HG03432 (cell line): Measurements from ENCODE around the gene KIF2A.
"Not testable (repeated sequence)": the region's sequence is repeated elsewhere in the genome, so short reads cannot be mapped to it uniquely, and the experiment has no call there.

Experiments
- ATAC-seq: cut with Tn5 transposase; IDR thresholded peaks from one replicate; pipeline ENCODE4 v1.9.1; 2021; ENCODE audit warnings: mild to moderate bottlenecking, moderate library complexity; ENCODE audit not compliant: unreplicated experiment

The KIF2A gene

DNA sequence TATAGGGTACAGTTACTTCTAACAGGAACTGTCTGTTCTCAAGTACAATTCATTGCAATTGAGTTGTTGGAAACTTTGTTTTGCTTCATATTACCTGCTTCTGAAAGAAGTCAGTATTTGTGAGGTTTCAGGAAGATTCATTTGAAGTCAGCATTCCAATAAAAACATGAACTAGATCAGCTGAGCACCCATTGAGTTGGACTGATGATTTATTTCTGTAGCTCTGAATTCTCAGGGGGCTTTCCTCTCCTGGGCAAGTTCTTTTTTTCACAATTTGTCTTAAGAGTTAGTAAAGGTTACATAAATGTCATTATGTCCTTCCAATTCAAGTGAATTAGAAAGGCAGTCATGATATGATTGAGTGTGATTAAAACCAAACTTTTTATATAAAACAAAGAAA lies 16.2 kb upstream of the KIF2A start:
- no peak for ATAC-seq

DNA sequence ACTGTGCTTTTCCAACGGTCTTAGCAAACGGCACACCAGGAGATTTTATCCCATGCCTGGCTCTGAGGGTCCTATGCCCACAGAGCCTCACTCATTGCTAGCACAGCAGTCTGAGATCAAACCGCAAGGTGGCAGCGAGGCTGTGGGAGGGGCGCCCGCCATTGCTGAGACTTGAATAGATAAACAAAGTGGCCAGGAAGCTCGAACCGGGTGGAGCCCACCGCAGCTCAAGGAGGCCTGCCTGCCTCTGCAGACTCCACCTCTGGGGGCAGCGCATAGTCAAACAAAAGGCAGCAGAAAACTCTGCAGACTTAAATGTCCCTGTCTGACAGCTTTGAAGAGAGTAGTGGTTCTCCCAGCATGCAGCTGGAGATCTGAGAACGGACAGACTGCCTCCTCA lies 14.2 kb upstream of the KIF2A start:
- ATAC-seq: not testable (repeated sequence)

DNA sequence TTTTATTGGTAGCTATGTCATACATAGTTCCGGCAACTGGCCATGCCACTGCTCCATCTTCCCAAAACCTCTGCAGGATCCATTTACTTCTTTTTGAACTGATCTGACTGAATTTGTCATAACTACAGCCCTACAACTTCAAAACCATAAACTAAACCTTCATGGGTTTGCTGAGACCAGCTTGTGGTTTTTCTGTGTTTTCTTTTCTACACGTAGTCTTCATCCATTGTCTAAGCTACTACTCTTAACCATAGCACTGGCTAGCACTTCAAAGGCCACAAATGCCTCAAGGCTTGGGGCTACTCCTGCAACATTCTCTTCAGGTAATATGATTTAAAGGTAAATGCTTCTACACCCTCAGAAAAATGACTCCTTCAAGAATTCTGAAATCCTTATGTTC lies 9.0 kb upstream of the KIF2A start:
- no peak for ATAC-seq

DNA sequence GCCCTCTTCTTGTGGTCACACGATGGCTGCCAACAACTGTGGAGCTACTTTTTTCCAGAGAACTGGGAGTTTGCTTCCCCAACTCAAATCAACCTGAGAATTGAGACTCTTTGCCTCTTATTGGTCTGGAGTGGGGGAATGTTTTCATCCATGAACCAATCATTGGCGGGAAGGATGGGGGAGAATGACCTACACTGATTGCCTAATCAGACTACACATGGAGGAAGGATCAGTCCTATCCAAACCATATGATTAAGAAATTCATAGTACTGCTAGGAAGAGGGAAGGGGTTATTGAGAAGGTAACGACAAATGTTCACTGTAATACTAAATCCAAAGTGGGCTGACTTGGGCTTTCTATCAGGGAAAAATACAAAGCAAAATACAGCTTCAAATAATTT lies 7.9 kb upstream of the KIF2A start:
- ATAC-seq: no peak

DNA sequence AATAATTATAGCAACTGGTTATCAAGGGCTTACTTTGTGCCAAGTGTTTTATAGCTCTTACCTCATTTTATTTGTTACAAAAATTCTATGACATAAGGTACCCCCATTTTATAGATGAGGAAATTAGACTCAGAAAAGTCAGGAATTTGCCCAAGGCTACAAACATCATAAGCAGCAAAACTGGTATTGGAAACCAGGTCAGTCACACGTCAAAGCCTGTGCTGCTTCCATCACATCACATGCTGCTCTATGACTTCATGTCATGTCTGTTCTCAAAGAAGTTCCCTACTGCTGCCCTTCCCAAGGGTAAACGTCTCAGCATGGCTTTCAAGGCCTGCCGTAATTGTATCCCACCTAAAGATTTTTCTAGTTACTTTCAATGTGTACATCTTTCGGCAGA lies 6.9 kb upstream of the KIF2A start:
- no peak for ATAC-seq

DNA sequence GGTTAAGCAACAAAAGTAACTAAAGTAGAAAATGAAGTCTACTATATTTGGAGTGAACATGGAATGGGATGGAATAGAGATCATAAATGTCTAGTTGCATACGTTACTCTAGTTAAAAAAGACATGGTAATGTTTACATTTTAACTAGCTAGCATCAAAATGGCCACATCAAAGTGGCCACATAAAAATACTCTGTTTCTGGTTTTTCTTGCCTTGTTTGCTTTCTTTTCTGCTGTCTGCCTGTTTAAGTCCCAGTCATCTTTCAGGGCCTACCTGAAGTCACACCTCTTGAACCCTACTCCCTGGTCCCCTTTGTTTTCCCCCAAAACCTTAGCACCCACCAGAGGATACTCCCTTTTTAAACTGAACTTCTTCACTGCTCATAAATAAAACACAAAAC lies 6.4 kb upstream of the KIF2A start:
- no peak for ATAC-seq

DNA sequence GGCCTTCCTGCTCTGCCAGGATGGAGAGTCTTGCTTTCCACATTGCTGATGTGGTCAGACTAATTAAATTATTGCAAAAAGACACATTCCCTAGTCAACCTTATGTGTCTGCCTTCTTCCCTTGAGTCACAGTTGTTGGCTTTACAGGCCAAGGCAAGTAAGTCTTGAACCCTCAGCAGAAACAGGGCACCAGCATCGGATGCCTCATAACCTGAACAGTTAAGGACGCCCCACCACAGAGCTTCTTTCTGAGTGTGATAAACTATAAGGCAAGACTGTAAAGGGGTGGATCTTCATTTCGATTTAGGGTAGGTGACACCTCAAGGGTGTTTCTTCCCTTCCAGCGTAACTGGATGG lies 670 bp upstream of the KIF2A start:
- ATAC-seq: no peak

DNA sequence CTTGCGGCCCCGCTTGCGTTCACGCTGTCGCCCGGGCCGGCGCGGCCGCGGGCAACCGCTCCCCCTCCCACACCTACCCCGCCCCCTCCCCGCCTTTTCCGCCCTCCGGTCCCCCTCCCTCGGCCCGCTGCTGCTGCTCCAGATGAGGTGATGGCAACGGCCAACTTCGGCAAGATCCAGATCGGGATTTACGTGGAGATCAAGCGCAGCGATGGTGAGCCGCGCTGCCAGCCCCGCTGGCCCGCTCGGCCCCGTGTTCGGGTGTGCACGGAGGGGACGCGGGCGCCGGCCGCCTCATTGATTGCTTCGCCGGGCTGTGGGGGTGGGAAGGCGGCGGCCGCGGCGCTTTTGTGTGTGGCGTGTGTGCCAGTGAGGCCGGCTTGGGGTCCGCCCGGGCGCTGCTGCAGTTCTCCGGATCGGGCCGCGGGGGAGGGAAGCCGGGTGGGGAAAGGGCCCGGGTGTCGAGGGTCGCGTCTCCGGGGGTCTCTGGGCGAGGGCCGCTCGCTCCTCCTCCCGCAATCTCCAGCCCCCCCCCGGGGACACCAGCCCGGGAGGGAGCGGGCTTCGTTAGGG lies 403 bp downstream of the KIF2A start:
- ATAC-seq: peak; percentile 49

DNA sequence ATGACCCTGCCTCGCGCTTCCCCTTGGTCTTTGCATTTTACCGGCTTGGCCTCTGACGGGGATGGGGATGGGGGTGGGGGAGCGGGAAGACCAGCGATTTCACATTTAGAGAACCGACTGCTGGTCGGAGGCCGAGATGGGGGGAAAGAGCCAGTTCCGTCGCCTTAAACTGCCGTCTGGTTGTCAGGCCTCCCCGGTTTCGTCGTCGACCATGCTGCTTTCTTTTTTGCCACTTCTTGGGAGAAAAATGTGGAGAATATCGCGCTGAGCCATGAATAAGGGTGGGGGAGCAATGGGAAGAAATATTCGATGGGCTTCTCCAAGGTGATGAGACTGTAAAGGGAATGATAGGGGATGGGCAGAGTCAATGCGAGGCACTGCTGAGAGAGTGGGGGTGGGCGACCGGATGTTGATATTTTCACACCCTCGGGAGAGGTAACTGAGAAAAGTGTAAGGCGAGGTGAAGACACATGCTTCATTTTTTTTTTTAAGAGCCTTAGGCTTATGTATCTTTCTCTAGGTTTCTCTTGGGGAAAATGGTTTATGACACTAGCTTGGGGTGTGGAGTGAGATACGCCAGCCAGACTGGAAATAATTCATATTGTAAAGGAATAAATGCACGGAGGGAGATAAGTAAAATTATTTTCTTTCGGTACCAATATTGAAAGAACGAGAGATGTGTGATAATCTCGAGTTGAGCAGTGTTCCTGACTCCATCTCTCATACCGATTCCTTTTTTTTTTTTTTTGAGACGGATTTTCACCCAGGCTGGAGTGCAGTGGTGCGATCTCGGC lies 1.1 kb downstream of the KIF2A start:
- peak; percentile 17 for ATAC-seq

DNA sequence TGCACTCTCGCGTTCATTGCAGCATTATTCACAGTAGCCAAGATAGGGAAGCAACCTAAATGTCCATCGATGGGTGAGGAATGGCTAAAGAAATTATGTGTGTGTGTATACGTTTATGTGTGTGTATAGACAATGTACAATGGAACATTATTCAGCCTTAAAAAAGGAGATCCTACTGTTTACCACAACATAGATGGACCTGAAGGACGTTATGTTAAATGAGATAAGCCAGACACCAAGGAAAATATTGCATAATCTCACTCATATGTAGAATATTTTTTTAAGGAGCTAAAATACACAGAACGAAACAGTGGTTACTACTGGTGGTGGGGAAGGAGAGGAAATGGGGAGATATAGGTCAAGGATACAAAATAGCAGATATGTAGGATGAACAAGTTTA lies 2.4 kb downstream of the KIF2A start:
- no peak for ATAC-seq

DNA sequence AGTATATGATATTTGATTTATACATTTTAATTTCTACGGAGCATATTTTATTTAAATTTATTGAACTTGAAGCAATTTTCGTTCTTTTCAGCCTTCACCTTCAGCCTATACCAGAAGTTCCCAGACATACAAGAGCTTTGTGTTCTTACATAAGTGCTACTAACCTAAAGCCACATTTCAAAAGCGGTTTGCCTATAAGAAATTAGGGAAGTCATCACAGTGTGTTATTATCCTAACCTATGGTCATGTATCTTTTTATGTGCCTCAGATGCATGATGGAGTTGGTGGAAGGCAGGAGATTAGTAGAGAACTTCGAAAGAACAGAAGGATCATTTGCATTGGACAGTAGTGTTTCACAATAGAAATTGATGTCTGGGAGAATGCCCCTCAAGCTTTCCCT lies 3.1 kb downstream of the KIF2A start:
- no peak for ATAC-seq

DNA sequence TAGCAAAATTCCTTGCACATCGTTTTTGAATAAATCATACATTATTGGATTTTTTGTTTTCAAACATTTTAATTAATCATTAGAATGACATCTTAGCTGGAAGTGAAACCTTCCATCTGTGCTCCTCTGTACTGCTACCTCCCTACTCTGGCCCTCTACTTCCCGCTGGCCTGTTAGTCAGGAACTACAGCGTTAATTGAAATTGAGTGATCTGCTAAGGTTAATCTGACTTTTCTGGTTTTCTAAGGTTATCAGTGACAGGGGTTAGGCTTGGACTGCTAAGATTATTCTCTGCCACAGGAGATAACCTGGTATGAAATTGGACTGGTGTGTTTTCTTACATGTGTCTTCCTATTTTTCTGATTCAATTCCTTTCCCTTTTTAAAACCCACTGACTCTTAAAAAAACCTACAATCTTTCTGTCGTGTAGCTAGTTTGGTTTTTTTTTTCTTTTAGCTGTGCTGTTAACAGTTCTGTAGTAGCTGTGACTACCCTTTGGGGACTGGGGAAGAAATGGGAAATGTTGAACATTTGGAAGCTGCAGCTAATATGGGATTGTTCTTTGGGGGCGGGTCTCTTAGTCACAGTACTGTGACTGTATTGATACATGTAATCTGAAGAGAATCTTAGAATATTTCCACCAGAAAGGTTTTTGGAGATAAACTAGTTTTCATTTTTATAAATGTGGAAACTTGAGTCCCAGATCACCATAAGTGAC lies 4.6 kb downstream of the KIF2A start:
- no peak for ATAC-seq

DNA sequence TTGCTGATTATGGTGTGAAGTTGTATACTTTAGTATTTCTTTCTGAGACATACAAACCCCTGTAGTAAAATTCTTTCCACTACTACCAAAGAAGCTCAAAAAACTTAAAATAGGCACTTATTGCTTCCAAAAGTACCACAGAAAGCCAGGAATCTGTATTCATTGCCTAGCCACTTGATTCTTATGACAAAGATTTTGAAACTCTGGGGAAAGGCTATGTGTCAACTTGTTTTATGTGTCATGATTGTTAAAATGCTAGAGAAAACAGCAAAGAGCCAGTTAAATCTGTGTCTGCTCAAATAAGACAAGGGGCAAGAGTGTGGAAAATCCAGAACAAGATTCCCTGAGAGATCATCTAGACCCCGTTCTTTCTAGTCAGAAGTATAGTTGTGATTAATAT lies 6.0 kb downstream of the KIF2A start:
- no peak for ATAC-seq

DNA sequence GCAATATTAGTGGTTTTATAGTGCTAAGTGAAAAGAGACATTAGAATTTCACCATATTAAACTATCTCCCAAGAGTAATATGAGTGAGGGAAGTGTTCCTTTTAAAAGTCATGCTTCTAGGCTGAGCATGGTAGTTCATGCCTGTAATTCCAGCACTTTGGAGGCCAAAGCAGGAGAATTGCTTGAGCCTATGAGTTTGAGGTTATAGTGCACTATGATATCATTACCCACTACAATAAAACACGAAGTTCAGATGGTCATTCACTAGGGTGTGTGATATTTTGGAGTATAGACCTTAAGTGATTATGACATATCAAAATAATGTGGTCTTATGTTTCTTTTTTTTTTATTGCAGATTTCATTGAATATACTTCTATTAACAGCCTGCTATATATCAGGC lies 6.7 kb downstream of the KIF2A start:
- ATAC-seq: no peak

DNA sequence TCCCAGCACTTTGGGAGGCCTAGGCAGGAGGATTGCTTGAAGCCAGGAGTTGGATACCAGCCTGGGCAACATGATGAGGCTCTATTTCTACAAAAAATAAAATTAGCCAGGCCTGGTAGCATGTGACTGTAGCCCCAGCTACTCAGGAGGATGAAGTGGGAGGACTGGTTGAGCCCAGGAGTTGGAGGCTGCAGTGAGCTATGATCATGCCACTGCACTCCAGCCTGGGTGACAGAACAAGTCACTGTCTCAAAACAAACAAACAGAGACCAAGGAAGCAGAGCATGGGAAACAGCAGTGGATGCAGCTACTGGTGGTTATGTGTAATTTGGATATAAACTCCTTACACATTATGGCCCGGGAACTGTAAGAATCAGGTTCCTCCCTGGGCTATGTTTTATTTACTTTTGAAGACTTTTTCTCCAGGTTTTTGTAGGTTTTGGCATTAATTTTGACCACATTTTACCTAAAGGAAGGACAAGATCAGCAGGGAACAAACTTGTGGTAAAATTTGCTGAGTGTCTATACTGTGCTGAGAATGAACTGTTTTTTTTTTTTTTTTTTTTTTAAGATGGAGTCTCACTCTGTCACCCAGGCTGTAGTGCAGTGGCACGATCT lies 8.3 kb downstream of the KIF2A start:
- no peak for ATAC-seq

DNA sequence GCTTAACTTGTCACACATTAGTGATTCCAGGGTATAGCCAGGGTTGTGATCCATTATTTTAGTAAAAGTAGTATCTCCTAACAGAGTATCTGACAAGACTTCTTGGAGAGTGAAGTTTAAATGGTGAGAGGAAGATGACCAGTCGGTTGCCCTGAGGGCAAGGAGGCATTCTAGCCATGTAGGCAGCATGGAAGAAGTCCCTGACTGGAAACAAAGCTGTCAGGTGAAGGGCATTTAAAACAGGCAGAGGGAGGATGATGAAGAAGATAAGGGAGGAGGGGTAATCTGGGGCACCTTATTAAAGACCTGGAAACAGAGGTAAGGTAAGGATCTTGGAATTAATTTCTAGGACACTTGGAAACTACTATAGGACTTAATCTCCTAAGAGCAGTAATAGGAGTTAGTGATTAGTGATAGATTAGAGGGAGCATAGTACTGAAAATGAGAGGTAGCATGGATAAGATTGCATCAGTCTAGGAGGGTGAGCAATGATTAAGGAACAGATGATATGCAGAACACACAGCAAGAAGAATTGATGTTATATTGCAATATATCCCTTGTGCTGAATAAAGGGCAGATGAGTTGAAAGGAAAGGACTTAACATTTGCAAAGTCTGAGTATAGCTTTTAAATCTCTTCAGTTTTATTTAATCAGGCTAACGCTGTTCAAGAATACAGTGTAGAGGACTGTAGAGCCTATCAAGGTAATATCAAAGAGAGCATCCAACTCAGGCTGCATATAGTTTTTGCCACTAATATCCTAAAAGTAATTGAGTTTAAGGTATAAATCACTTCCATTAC lies 9.6 kb downstream of the KIF2A start:
- ATAC-seq: no peak

DNA sequence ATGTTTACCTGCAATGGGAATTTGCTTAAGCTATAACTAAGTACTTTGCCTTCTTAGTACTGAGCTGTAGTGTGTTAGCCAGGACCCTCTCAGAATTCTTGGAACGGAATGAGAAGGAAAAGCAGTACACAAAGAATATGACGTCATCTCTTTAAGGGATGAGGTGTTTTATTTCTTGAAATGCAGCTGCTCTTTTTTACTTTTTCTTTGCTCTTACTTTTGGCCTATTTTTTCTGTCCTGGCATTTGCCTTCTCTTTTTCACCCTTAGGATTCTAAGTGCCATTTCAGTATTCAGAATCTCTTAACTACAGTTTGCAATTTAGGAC lies 10.1 kb downstream of the KIF2A start:
- no peak for ATAC-seq

DNA sequence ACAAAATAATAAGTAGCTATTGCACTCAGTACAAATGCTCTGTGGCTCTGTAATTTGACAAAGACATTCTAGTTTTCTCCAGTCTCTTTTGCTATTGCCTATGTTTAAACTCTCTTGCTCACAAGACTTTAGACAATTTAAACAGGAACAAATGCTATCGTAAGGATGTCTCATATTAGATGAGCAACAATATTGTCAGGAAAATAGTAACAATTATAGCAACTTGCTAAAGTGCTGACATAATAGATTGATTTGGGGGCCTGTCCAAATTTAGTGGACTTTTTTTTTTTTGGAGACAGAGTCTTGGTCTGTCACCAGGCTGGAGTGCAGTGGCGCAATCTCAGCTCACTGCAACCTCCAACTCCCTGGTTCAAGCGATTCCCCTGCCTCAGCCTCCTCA lies 11.8 kb downstream of the KIF2A start:
- no peak for ATAC-seq

DNA sequence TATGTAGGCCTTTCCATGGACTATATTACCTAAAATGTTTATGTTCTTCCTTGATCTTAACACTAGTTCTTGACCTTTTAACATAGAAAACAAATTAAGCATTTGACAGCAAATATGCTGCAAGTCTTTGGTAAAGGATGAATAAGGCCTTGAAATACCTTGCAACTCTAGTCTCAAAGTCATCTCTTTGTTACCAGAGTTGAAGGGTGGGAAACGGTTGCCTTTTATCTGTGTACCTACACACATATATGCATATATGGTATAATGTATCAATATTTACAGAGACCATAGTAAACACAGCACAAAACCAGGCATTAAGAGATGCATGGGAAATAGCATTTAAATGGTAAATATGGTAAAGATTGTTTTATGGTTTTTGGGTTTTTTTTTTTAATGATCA lies 16.5 kb downstream of the KIF2A start:
- no peak for ATAC-seq

DNA sequence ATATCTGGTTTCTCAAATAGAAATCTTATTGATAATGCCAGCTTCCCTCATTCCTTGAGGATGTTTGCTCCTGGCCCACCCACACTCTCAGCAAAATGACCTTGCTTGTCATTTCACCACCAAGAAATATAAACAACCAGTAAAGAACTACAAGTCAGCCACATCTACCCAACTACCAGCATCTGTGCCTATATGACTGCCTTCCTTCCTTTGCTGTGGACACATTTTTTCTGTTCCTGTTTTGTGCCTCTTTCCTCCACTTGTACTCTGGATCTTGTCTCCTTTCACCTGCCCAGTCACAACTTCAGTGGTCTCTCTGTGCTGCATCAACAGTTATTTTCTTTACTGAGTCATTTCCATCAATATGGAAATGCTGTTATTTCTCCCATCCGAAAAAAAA lies 20.3 kb downstream of the KIF2A start:
- peak; percentile 77 for ATAC-seq

DNA sequence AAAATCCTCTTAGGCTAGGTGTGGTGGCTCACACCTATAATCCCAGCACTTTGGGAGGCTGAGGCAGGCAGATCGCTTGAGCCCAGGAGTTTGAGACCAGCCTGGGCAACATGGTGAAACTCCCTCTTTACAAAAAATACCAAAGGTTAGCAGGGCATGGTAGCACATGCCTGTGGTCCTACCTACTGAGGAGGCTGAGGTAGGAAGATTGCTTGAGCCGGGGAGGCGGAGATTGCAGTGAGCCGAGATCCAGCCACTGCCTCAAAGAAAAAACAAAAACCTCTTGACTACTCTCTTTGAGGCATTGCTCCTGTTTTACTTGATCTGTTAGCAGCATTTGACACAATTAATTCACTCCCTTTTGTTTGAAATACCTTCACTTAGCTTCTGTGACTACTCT lies 20.7 kb downstream of the KIF2A start:
- ATAC-seq: no peak
